ENCODE data around the gene PLXNA3. TPM values are rescaled to one million over a fixed set of nuclear protein-coding genes. Genes with fewer than 3 reads are reported as not detected.

PLXNA3 gene
- total RNA-seq (10 to 100 TPM; 35.1 to 38.1 TPM), total RNA-seq (29.4 to 120 (median 57.0) reads per million in 172 experiments)
- 13.0 TPM for polyA plus RNA-seq (2013, experiment 1 of 2)
- 25.9 TPM for polyA plus RNA-seq (2013, experiment 2 of 2)

DNA sequence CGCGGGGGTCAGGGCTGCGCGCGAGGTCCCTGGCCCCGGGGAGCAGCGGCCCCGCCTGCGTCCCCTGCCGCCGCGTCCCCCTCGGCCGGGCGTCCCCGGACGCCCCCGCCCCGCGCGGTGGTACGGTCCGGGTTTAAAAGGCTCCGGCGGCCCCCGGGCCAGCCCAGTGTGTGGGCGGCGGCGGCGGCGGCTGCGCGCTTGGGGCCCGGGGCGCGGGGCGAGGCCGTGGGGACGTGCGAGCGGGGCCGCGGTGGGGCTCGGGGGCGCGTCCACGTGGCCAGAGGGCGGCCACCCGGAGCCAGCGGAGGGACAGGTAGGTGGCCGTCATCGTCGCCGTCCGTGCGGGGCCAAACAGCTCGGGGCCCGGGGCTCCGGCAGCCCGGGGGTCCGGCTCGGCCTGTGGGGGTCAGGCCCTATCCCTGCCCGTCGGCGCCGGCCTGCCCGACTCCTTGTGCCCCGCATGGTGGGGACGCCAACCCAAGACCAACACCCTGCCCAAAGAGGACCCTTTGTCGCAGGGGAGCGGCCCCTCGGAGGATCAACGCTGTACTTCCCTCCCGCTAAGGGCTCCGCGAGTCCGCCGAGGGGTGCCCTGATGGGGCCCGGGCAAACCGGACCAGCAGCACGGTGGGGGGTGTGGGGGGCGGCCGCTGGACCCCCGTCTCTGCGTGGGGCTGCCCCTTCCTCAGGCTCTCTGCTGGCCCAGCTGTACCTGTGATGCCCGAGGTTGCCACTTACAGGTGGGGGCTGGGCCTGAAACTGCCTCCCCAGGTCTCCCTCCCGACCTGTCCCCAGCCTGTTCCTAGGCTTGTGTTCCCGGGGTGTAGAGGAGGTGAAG lies at the start of gene PLXNA3:
TSS of gene PLXNA3 (plus strand) at position 166 of the 838 bp plus-strand sequence. CDS start 1,903 bp downstream, outside the sequence.
- intact Hi-C loops (cut with DNase I, micrococcal nuclease), result loop anchor here in 1 of 2 experiments (1.0 to 2.0 kb wide), 3 partner anchors 20 to 32 kb away; partner anchors contain the start of genes GDI1 and SLC10A3
- ChIA-PET CTCF (no interaction called here), POLR2A (interaction anchor here (0.8 to 1.8 kb wide), 10 partner anchors 17 to 60 kb away, joined by 4 to 8 read pairs (median 4); partner anchors contain the start of genes RPL10, SLC10A3 and UBL4A)
- Mint-ChIP-seq H3K36me3 (ENCODE audit: low read depth) (peaks cover 19% of the 10 kb centered on the region), H3K4me3 (peak within 1 kb of the TSS; percentile 92), H3K4me1 (ENCODE audit: low read depth) (peaks cover 11% of the 10 kb centered on the region), H3K27ac (peak within 1 kb of the TSS; percentile 83), H3K27me3 (no peaks in the 10 kb centered on the region), H3K9me3 (no peaks in the 10 kb centered on the region)
- peak; percentile 79 for ATAC-seq (ENCODE audit: poor library complexity)
- Histone ChIP-seq H3K27me3 (ENCODE audit: control insufficient read depth in 1 of 2, insufficient read depth in 2 of 2, low read length in 2 of 2) (no peaks in the 10 kb centered on the region), H3K4me1 (ENCODE audit: insufficient read depth, low read length) (peaks cover 23% of the 10 kb centered on the region), H3K4me3 (ENCODE audit: low read length) (peak within 1 kb of the TSS; percentile 67), H3K27ac (ENCODE audit: low read depth in 1 of 2, low read length in 2 of 2) (no peak within 1 kb of the TSS), H3K9me3 (ENCODE audit: control insufficient read depth in 1 of 2, insufficient read depth in 1 of 2, low read length in 2 of 2) (no peaks in the 10 kb centered on the region), H3K36me3 (ENCODE audit: insufficient read depth, low read length) (peaks cover 16% of the 10 kb centered on the region)
- DNase-seq, result peak; percentile 41 to 84 (median 64)
- TF ChIP-seq, protein P1, sequence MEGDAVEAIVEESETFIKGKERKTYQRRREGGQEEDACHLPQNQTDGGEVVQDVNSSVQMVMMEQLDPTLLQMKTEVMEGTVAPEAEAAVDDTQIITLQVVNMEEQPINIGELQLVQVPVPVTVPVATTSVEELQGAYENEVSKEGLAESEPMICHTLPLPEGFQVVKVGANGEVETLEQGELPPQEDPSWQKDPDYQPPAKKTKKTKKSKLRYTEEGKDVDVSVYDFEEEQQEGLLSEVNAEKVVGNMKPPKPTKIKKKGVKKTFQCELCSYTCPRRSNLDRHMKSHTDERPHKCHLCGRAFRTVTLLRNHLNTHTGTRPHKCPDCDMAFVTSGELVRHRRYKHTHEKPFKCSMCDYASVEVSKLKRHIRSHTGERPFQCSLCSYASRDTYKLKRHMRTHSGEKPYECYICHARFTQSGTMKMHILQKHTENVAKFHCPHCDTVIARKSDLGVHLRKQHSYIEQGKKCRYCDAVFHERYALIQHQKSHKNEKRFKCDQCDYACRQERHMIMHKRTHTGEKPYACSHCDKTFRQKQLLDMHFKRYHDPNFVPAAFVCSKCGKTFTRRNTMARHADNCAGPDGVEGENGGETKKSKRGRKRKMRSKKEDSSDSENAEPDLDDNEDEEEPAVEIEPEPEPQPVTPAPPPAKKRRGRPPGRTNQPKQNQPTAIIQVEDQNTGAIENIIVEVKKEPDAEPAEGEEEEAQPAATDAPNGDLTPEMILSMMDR (IDR thresholded peaks at IDR 0.05), result no peak

DNA sequence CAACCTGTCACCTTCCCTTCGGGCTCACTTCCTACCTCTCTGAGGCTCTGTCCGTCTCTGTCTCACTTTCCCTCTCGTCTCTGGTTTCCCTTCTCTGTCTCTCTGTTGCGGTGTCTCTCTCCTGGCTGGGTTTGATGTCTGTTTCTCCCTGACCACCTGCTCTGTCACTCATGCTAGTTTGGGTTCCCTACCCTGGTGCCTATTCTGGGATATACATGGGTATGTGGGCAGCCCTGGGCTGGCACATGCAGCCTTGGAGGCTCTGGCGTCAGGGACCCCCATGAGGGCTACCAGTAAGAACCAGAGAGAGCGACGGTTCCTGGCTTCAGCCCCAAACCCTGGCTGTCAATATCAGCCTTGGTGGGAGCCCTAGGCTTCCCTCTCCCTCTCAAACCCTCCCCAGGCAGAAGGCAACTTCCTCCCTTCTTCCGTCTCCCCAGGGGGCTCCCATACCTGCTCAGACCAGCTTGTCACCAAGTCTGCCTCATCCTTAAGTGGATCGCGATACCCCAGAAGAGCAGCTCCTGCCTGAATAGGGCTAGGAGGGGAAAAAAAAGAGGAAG lies 49.3 kb upstream of the PLXNA3 start:
- peaks cover 14% of the 10 kb centered on the region for H3K36me3 Mint-ChIP-seq (ENCODE audit: low read depth)
- H3K36me3 ChIP-seq (ENCODE audit: insufficient read depth, low read length), result no peaks in the 10 kb centered on the region
- ChIA-PET POLR2A (interaction anchor here (0.6 to 2.3 kb wide), 3 partner anchors 9 to 29 kb away, joined by 3 to 13 read pairs (median 3); partner anchors contain the start of genes EMD and RPL10), CTCF (no interaction called here)
- peak overlapping the region; percentile 55 for H3K27ac Mint-ChIP-seq
- intact Hi-C loops (cut with DNase I, micrococcal nuclease), result no loop called here
- no peak overlapping the region for H3K27ac ChIP-seq (ENCODE audit: low read depth in 1 of 2, low read length in 2 of 2)
- peak overlapping the region; percentile 37 for H3K4me3 ChIP-seq (ENCODE audit: low read length)
- DNase-seq (peak in 1 of 14 experiments; percentile 3), ATAC-seq (ENCODE audit: poor library complexity) (no peak)
- no peaks in the 10 kb centered on the region for H3K27me3 ChIP-seq (ENCODE audit: control insufficient read depth in 1 of 2, insufficient read depth in 2 of 2, low read length in 2 of 2)
- peak overlapping the region; percentile 56 for H3K4me3 Mint-ChIP-seq
- peaks cover 17% of the 10 kb centered on the region for H3K4me1 Mint-ChIP-seq (ENCODE audit: low read depth)
- no peaks in the 10 kb centered on the region for H3K9me3 ChIP-seq (ENCODE audit: control insufficient read depth in 1 of 2, insufficient read depth in 1 of 2, low read length in 2 of 2)
- H3K9me3 Mint-ChIP-seq, result no peaks in the 10 kb centered on the region
- no peaks in the 10 kb centered on the region for H3K27me3 Mint-ChIP-seq
- peaks cover 21% of the 10 kb centered on the region for H3K4me1 ChIP-seq (ENCODE audit: insufficient read depth, low read length)
- TF ChIP-seq, protein P1 (IDR thresholded peaks at IDR 0.05), result no peak

DNA sequence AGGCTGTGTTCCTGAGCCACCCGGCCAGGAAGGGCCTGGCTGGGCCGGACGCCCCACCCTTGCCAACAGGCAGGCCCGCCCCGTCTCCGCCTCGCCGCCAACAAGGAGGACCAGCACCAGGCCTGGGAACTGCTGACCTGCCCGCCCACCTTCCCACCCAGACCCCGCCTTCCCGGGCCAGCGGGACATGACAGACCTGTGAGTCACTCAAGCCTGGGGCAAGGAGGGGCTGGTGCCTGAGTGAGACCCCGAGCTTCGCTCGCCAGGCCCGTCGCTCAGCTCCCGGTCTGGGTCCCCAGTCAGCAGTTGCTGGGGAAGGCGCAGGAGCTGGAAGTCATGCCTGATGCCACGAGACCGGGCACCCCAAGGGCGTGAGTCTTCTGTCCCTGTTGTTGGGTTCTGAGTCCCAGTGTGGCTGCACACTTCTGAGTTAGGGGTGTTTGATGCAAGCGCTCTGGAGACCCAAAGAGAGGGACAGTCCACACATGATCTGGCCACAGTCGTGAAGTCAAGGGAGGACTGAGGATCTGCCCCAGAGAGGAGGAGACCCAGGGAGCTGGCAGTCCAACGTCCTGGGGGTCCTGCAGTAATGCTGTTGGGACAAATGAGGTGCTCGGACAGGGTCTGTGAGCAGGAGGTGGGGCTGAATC lies 48.7 kb upstream of the PLXNA3 start, which contains the start of gene DNASE1L1:
TSS of gene DNASE1L1 (minus strand) at position 33 of the 650 bp plus-strand sequence. CDS start 3,686 bp downstream, outside the sequence.
- peak within 1 kb of the TSS; percentile 58 for H3K27ac Mint-ChIP-seq
- peak within 1 kb of the TSS; percentile 60 for H3K4me3 Mint-ChIP-seq
- Histone ChIP-seq H3K36me3 (ENCODE audit: insufficient read depth, low read length) (no peaks in the 10 kb centered on the region), H3K9me3 (ENCODE audit: control insufficient read depth in 1 of 2, insufficient read depth in 1 of 2, low read length in 2 of 2) (no peaks in the 10 kb centered on the region), H3K4me3 (ENCODE audit: low read length) (peak within 1 kb of the TSS; percentile 37), H3K27me3 (ENCODE audit: control insufficient read depth in 1 of 2, insufficient read depth in 2 of 2, low read length in 2 of 2) (no peaks in the 10 kb centered on the region), H3K4me1 (ENCODE audit: insufficient read depth, low read length) (peaks cover 21% of the 10 kb centered on the region), H3K27ac (ENCODE audit: low read depth in 1 of 2, low read length in 2 of 2) (no peak within 1 kb of the TSS)
- intact Hi-C loops (cut with DNase I, micrococcal nuclease), result no loop called here
- H3K36me3 Mint-ChIP-seq (ENCODE audit: low read depth), result peaks cover 15% of the 10 kb centered on the region
- POLR2A ChIA-PET, result interaction anchor here (0.6 to 2.3 kb wide), 4 partner anchors 9 to 49 kb away, joined by 3 to 13 read pairs (median 4); partner anchors contain the start of genes EMD and RPL10
- H3K4me1 Mint-ChIP-seq (ENCODE audit: low read depth), result peaks cover 17% of the 10 kb centered on the region
- no peaks in the 10 kb centered on the region for H3K27me3 Mint-ChIP-seq
- TF ChIP-seq, protein P1 (IDR thresholded peaks at IDR 0.05), result no peak
- DNase-seq (peak in 4 of 14 experiments; percentile 32 to 72 (median 48)), ATAC-seq (ENCODE audit: poor library complexity) (no peak)
- CTCF ChIA-PET, result no interaction called here
- no peaks in the 10 kb centered on the region for H3K9me3 Mint-ChIP-seq
